ENCODE measurements around the gene MAD1L1. TPM values are rescaled to one million over a fixed set of nuclear protein-coding genes. Genes with fewer than 3 reads are reported as not detected.

The MAD1L1 gene
- total RNA-seq, 1 experiment from 2014 or later, result 38.5 TPM

DNA sequence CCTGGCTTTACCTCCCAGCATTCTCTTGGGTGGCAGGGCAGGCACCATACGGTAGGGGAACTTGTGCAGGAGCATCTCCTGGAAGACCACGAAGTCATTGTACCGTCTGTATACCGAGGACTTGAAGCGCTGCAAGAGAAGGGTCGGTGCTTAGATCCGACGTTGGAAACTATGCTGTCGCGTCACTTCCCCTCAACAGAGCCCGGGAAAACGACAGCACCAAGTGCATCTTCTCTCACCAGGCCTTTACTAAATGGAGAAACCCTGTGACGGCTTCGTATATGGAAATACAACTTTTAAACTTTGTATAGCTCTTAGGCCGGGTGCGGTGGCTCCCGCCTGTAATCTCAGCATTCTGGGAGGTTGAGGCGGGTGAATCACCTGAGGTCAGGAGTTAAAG lies 42.4 kb upstream of the MAD1L1 start:
- H3K9me2 ChIP-seq (ENCODE audit: insufficient read depth), result no peaks in the 10 kb centered on the region
- no peaks in the 10 kb centered on the region for H3K4me1 ChIP-seq (ENCODE audit: control insufficient read depth in 1 of 2, insufficient read depth in 2 of 2, low read length in 2 of 2)
- intact Hi-C loops (cut with micrococcal nuclease), result no loop called here
- no peak overlapping the region for H3K4me2 ChIP-seq (ENCODE audit: low read length)
- no peak overlapping the region for H3K9ac ChIP-seq (ENCODE audit: low read length)
- H2AFZ ChIP-seq (ENCODE audit: low read depth, low read length, poor library complexity, severe bottlenecking), result no peak overlapping the region
- BruUV-seq (replicated peaks), result no TSS peak
- no peaks in the 10 kb centered on the region for H3K9me3 ChIP-seq (ENCODE audit: control insufficient read depth in 1 of 2, insufficient read depth in 1 of 2, low read depth in 1 of 2, low read length in 2 of 2)
- RAD21 ChIA-PET (ENCODE audit: low non-redundant PET in 1 of 2, low total read pairs in 2 of 2, uncharacterized antibody in 2 of 2, unreplicated experiment in 2 of 2), result no interaction called here
- H3K4me3 ChIP-seq (replicated peaks in 1 of 2; ENCODE audit: low read depth in 1 of 2, low read length in 2 of 2), result no peak overlapping the region
- H3K27me3 ChIP-seq (ENCODE audit: insufficient read depth, low read length), result no peaks in the 10 kb centered on the region
- CTCF ChIA-PET, result no interaction called here
- ATAC-seq (no peak), DNase-seq (ENCODE audit: low read depth, low spot score) (no peak)
- POLR2A ChIA-PET, result no interaction called here
- no peak for TF ChIP-seq TCF7L2 (IDR thresholded peaks at IDR 0.05; ENCODE audit: borderline replicate concordance, extremely low read depth, insufficient read depth, insufficient read length)
- no peak for TF ChIP-seq RAD21 (IDR thresholded peaks at IDR 0.05; ENCODE audit: low read depth)
- TF ChIP-seq ELF1 (IDR thresholded peaks at IDR 0.05; ENCODE audit: borderline replicate concordance, low read depth), result no peak
- no peak for TF ChIP-seq SRF (IDR thresholded peaks at IDR 0.05; ENCODE audit: low read depth)
- TF ChIP-seq, protein P1, sequence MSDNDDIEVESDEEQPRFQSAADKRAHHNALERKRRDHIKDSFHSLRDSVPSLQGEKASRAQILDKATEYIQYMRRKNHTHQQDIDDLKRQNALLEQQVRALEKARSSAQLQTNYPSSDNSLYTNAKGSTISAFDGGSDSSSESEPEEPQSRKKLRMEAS (IDR thresholded peaks at IDR 0.05), result no peak
- no peak for TF ChIP-seq ZFX (IDR thresholded peaks at IDR 0.05)
- no peak for TF ChIP-seq EZH2 (IDR thresholded peaks at IDR 0.05)
- no peak overlapping the region for H3K27ac ChIP-seq (ENCODE audit: low read depth, low read length)
- H3K79me2 ChIP-seq (ENCODE audit: insufficient read depth, low read length), result peaks cover 3% of the 10 kb centered on the region; the same call in 1 of the 2 replicates
- no peaks in the 10 kb centered on the region for H3K36me3 ChIP-seq (ENCODE audit: control insufficient read depth in 1 of 2, insufficient read depth in 2 of 2, low read length in 2 of 2)
- H4K20me1 ChIP-seq (ENCODE audit: insufficient read depth), result no peaks in the 10 kb centered on the region

- BruUV-seq (replicated peaks), result no TSS peak
- no peaks in the 10 kb centered on the region for H3K4me1 ChIP-seq (ENCODE audit: control insufficient read depth in 1 of 2, insufficient read depth in 2 of 2, low read length in 2 of 2)
Measured at GRCh38 chr7:2274666-2275065, 41.9 kb upstream of the MAD1L1 start.

More at GRCh38 chr7:2274666-2275065, 41.9 kb upstream of the MAD1L1 start:
- H3K9me3 ChIP-seq (ENCODE audit: control insufficient read depth in 1 of 2, insufficient read depth in 1 of 2, low read depth in 1 of 2, low read length in 2 of 2), result no peaks in the 10 kb centered on the region
- no peak overlapping the region for H3K4me2 ChIP-seq (ENCODE audit: low read length)
- H4K20me1 ChIP-seq (ENCODE audit: insufficient read depth), result no peaks in the 10 kb centered on the region
- CTCF ChIA-PET, result no interaction called here
- H3K9ac ChIP-seq (ENCODE audit: low read length), result no peak overlapping the region
- ATAC-seq (no peak), DNase-seq (ENCODE audit: low read depth, low spot score) (no peak)
- no peaks in the 10 kb centered on the region for H3K36me3 ChIP-seq (ENCODE audit: control insufficient read depth in 1 of 2, insufficient read depth in 2 of 2, low read length in 2 of 2)
- intact Hi-C loops (cut with micrococcal nuclease), result no loop called here
- H3K27ac ChIP-seq (ENCODE audit: low read depth, low read length), result no peak overlapping the region
- 0 out of 2 replicates have a peak, but pooled peaks cover 2% of the 10 kb centered on the region for H3K79me2 ChIP-seq (ENCODE audit: insufficient read depth, low read length)
- no peak overlapping the region for H3K4me3 ChIP-seq (replicated peaks in 1 of 2; ENCODE audit: low read depth in 1 of 2, low read length in 2 of 2)
- H3K27me3 ChIP-seq (ENCODE audit: insufficient read depth, low read length), result no peaks in the 10 kb centered on the region
- TF ChIP-seq ELF1 (IDR thresholded peaks at IDR 0.05; ENCODE audit: borderline replicate concordance, low read depth) (no peak), SP1 (IDR thresholded peaks at IDR 0.05; ENCODE audit: low read depth) (no peak)
- TF ChIP-seq, protein P2, sequence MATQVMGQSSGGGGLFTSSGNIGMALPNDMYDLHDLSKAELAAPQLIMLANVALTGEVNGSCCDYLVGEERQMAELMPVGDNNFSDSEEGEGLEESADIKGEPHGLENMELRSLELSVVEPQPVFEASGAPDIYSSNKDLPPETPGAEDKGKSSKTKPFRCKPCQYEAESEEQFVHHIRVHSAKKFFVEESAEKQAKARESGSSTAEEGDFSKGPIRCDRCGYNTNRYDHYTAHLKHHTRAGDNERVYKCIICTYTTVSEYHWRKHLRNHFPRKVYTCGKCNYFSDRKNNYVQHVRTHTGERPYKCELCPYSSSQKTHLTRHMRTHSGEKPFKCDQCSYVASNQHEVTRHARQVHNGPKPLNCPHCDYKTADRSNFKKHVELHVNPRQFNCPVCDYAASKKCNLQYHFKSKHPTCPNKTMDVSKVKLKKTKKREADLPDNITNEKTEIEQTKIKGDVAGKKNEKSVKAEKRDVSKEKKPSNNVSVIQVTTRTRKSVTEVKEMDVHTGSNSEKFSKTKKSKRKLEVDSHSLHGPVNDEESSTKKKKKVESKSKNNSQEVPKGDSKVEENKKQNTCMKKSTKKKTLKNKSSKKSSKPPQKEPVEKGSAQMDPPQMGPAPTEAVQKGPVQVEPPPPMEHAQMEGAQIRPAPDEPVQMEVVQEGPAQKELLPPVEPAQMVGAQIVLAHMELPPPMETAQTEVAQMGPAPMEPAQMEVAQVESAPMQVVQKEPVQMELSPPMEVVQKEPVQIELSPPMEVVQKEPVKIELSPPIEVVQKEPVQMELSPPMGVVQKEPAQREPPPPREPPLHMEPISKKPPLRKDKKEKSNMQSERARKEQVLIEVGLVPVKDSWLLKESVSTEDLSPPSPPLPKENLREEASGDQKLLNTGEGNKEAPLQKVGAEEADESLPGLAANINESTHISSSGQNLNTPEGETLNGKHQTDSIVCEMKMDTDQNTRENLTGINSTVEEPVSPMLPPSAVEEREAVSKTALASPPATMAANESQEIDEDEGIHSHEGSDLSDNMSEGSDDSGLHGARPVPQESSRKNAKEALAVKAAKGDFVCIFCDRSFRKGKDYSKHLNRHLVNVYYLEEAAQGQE (IDR thresholded peaks at IDR 0.05; ENCODE audit: low read depth), result no peak
- RAD21 ChIA-PET (ENCODE audit: low non-redundant PET in 1 of 2, low total read pairs in 2 of 2, uncharacterized antibody in 2 of 2, unreplicated experiment in 2 of 2), result no interaction called here
- no peaks in the 10 kb centered on the region for H3K9me2 ChIP-seq (ENCODE audit: insufficient read depth)
- H2AFZ ChIP-seq (ENCODE audit: low read depth, low read length, poor library complexity, severe bottlenecking), result no peak overlapping the region
- POLR2A ChIA-PET, result no interaction called here
